K562 treated with DMSO at 1 percent for 4 hours (cell line): ENCODE data around the gene VOPP1. TPM values are rescaled to one million over a fixed set of nuclear protein-coding genes. Genes with fewer than 3 reads are reported as not detected.

ENCODE experiments used
- total RNA-seq: library from RNA; unstranded; fragments of 300-600 nt; gene quantifications from 2 replicates; pipeline ENCODE4 v1.2.3, GENCODE V29; 2022; ENCODE audit not compliant: insufficient read depth

Gene VOPP1, protein sequence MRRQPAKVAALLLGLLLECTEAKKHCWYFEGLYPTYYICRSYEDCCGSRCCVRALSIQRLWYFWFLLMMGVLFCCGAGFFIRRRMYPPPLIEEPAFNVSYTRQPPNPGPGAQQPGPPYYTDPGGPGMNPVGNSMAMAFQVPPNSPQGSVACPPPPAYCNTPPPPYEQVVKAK
- 28.1 and 31.1 TPM in 2 replicates for total RNA-seq

GRCh38 chr7:55572378-55573233 is at the start of gene VOPP1:
TSS of gene VOPP1 (minus strand) at chr7:55572502. CDS start at chr7:55572324, 178 bp downstream.

Other genes starting within 250 kb of the VOPP1 start
- 4.9 and 5.9 TPM in 2 replicates for gene LANCL2, start 207.2 kb downstream of the VOPP1 start, total RNA-seq